Umbilical cord (tissue), 2 donors: ENCODE data around the gene PNLDC1. TPM values are rescaled to one million over a fixed set of nuclear protein-coding genes. Genes with fewer than 3 reads are reported as not detected.
"Not testable (repeated sequence)": the region's sequence is repeated elsewhere in the genome, so short reads cannot be mapped to it uniquely, and the experiment has no call there.

Experiments used
- DNase-seq: peaks from one replicate; pipeline ENCODE4 v3.0.0-alpha.2; 2015; ENCODE audit warnings: low spot score
- total RNA-seq: library from RNA; depleted of rRNA; stranded (reverse); fragments of >200 nt; gene quantifications from one replicate; pipeline ENCODE4 v1.2.3, GENCODE V29; 2014; ENCODE audit warnings: low replicate concordance; ENCODE audit not compliant: insufficient read depth

The PNLDC1 gene
- total RNA-seq, 1 donor from 2014 or later = not detected

DNA sequence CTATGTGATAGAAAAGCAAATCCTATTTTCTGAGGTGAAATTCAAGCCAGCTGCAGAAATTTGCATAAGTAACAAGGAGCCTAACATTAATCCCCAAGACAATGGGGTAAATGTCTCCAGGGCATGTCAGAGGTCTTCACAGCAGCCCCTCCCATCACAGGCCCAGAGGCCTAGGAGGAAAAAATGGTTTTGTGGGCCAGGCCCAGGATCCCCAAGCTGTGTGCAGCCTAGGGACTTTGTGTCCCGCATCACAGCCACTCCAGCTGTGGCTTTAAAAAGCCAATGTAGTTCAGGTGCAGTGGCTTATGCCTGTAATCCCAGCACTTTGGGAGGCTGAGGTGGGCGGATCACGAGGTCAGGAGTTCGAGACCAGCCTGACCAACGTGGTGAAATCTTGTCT is 48.5 kb downstream of the PNLDC1 start:
- DNase-seq = not testable (repeated sequence)

- DNase-seq = not testable (repeated sequence)
Measured at GRCh38 chr6:159849851-159850250, 49.8 kb downstream of the PNLDC1 start.

DNA sequence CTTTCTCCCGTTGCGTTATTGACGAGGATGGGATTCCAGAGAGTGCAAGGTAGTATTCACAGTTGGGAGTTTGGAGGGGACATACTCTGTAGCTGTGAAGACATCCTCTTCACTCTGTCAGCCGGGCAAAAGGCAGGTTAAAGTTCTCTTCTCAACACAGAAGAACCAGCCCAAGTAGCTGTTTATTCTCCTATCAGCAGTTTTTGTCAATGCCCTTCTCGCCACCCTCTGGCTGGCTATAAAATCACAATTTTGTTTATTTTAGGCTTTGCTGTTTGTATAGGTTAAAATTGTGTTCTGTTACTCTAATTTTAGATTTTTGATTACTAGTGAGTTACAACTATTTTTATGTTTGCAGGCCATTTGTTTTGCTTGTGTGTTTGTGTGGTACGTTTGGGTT is 52.8 kb downstream of the PNLDC1 start:
- peak; percentile 53 for DNase-seq

GRCh38 chr6:159853754-159854153 is 53.7 kb downstream of the PNLDC1 start:
- DNase-seq = peak; percentile 35

DNA sequence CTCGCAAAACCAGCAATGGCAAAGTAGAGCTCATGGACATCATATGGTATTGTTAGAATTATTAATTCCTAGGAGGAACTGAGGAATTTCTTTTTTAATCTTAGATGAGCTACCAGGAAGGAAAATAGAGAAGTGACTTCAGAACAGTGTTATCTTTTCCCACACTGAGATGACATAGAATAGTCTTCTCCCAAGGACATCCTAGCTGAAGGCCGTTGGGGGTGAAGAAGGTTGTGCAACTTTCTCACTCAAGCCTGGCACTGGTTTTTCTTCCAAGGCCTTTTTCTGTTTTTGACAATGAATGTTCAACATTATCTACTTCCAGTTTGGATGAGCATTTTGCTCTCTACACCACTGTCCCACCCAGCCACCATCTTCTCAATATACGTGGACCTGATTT is 54.9 kb downstream of the PNLDC1 start:
- no peak for DNase-seq

- DNase-seq = no peak
Measured at GRCh38 chr6:159858259-159858658, 58.2 kb downstream of the PNLDC1 start.

DNA sequence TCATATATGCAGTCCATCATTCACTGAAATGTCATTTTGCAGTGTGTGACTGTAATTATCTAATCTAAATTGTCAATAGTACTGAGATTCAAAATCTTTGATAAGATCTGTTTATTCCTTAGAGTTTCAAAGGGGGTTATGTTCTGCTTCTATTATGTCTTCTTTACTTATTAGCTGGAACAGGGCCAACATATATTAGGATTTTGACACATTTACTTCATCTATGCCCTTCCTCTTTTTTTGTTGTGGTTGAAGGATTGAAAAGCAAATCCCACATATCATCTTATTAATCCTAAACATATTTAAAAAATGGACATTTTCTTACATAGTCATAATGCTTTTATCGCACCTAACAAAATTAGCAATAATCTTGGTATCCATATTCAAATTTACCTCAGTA is 60.4 kb downstream of the PNLDC1 start:
- DNase-seq = no peak

GRCh38 chr6:159862103-159862502 is 62.0 kb downstream of the PNLDC1 start:
- no peak for DNase-seq

GRCh38 chr6:159863341-159863740 is 63.3 kb downstream of the PNLDC1 start:
- peak; percentile 74 for DNase-seq

- no peak for DNase-seq
Measured at GRCh38 chr6:159865226-159865920, 65.3 kb downstream of the PNLDC1 start.

DNA sequence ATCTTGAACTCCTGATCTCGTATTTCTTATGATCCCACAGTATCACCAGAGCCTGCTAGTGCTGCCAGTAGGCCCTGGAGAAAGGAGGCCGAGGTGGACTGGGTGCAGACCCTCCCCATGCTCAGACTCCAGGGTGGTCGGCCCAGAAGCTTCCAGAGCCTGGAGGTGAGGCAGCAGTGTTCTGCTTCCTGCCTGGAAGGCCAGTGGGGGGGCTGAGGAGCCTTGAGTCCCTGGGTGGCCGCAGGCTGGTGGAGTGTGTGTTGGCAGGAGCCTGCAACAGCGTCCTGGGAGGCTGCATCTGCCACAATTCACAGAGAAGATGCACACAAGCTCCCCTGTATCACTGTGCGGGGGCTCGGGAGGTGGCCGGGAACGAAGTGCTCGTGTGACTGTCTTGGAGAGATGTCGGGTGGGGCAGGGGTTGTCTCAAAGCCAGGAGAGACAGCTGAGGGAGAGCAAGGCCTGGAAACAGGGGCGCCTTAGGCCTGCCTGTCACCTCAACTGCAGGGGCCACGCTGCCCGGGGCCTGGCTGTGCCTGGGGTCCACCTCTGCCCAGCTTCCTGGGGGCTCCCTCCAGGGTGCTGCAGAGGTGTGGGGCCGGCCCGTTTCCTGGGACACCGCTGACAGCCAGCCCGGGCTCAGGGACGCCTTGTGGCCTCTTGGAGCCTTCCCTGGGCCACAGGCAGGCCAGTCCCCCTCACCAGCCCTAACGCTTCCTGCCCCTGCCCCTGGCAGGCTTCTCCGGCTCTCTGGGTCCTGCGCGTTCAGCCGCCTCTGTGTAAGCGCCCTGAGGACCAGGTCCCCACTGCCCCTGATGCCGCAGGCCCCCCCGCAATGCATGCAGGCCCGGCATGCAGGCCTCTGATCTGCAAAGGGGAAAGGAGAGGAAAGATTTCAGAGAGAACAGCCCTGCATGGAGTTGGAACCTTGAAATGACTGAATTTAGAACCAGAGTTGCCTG is 66.5 kb downstream of the PNLDC1 start:
- DNase-seq = no peak

Other genes starting within 250 kb of the PNLDC1 start
- 275 TPM for gene SOD2, start 107.0 kb upstream of the PNLDC1 start, total RNA-seq
- gene WTAP, start 72.8 kb upstream of the PNLDC1 start, total RNA-seq = 111 TPM
- gene ACAT2, start 38.2 kb upstream of the PNLDC1 start, total RNA-seq = 26.5 TPM
- 155 TPM for gene TCP1, start 10.7 kb upstream of the PNLDC1 start, total RNA-seq
- gene MRPL18, start 9.8 kb upstream of the PNLDC1 start, total RNA-seq = 47.2 TPM
- gene MAS1, start 90.7 kb downstream of the PNLDC1 start, total RNA-seq = 1.7 TPM
- 54.2 TPM for gene IGF2R, start 168.8 kb downstream of the PNLDC1 start, total RNA-seq